SK-N-MC (cell line): ENCODE results near the gene FBXL7.

Experiments
- EZH2 ChIP-seq: fragments of 200-600 bp; sonication (generic); IDR thresholded peaks from one replicate; pipeline ENCODE4 v1.6.1; 2017; ENCODE audit warnings: antibody characterized with exemption
- POLR2AphosphoS5 ChIP-seq: IDR thresholded peaks from 2 replicates; pipeline ENCODE4 v1.6.1; 2012; ENCODE audit warnings: mild to moderate bottlenecking, low read depth, low read length, borderline replicate concordance

- no peak for TF ChIP-seq POLR2AphosphoS5
- no peak for TF ChIP-seq EZH2
Measured at GRCh38 chr5:15695215-15695731, 195.3 kb downstream of the FBXL7 start.
